Liver (tissue), 9 donors: Measurements from ENCODE around the gene SETBP1. TPM values are rescaled to one million over a fixed set of nuclear protein-coding genes. Genes with fewer than 3 reads are reported as not detected.

Experiments
- DNase-seq: peaks from one replicate; pipeline ENCODE4 v3.0.0-alpha.2; 2017; ENCODE audit warnings: low spot score
- H3K27ac ChIP-seq, 2 donors: one replicate each; pipeline ENCODE4 v1.7.0; 2013; ENCODE audit warnings: inconsistent platforms in 2 of 2, low read length in 2 of 2, control low read depth in 1 of 2, low read depth in 1 of 2, mild to moderate bottlenecking in 1 of 2
- H3K27me3 ChIP-seq, 4 donors: one replicate each; pipeline versions ENCODE4 v1.6.1 to v1.7.0; 2013; ENCODE audit warnings: low read length in 3 of 4, inconsistent platforms in 1 of 4, mild to moderate bottlenecking in 1 of 4, moderate library complexity in 1 of 4; ENCODE audit not compliant: control insufficient read depth in 4 of 4, insufficient read depth in 4 of 4
- H3K36me3 ChIP-seq, 4 donors: one replicate each; pipeline versions ENCODE4 v1.6.1 to v1.7.0; 2013; ENCODE audit warnings: low read length in 3 of 4, mild to moderate bottlenecking in 3 of 4, low read depth in 1 of 4, moderate library complexity in 1 of 4; ENCODE audit not compliant: control insufficient read depth in 4 of 4, insufficient read depth in 3 of 4
- H3K4me1 ChIP-seq, 4 donors: one replicate each; pipeline versions ENCODE4 v1.6.1 to v1.7.0; 2013; ENCODE audit warnings: low read length in 3 of 4, mild to moderate bottlenecking in 3 of 4, moderate library complexity in 1 of 4; ENCODE audit not compliant: control insufficient read depth in 4 of 4, insufficient read depth in 4 of 4
- H3K4me3 ChIP-seq, 3 donors: one replicate each; pipeline versions ENCODE4 v1.6.1 to v1.7.0; 2013; ENCODE audit warnings: low read length in 3 of 3, control low read depth in 1 of 3, low read depth in 1 of 3, mild to moderate bottlenecking in 1 of 3
- H3K9ac ChIP-seq, 2 donors: one replicate each; pipeline ENCODE4 v1.7.0; 2013; ENCODE audit warnings: low read length in 2 of 2, mild to moderate bottlenecking in 2 of 2, moderate library complexity in 2 of 2, control low read depth in 1 of 2, low read depth in 1 of 2
- H3K9me3 ChIP-seq, 4 donors: one replicate each; pipeline versions ENCODE4 v1.6.1 to v1.7.0; 2013; ENCODE audit warnings: low read length in 3 of 4; ENCODE audit not compliant: control insufficient read depth in 4 of 4
- ATF3 ChIP-seq: IDR thresholded peaks from 2 replicates; pipeline ENCODE4 v1.6.1; 2016; ENCODE audit warnings: antibody characterized with exemption
- CTCF ChIP-seq: fragments of 150-350 bp; IDR thresholded peaks from 2 replicates; pipeline ENCODE4 v1.5.1; 2017; ENCODE audit warnings: improper control_type of control experiment, low read depth, low read length; ENCODE audit not compliant: missing input control
- FOXA1 ChIP-seq: IDR thresholded peaks from 2 replicates; pipeline ENCODE4 v1.6.1; 2016; ENCODE audit warnings: antibody characterized with exemption
- FOXA2 ChIP-seq: IDR thresholded peaks from 2 replicates; pipeline ENCODE4 v1.6.1; 2016; ENCODE audit warnings: antibody characterized with exemption
- GABPA ChIP-seq, 2 donors: IDR thresholded peaks in 1 of 2; conservative IDR thresholded peaks in 1 of 2; 2 replicates each; pipeline ENCODE4 v1.6.1; 2016; ENCODE audit warnings: antibody characterized with exemption in 2 of 2, mild to moderate bottlenecking in 1 of 2, moderate library complexity in 1 of 2
- HNF4A ChIP-seq, 2 donors: conservative IDR thresholded peaks; 2 replicates each; pipeline ENCODE4 v1.6.1; 2016; ENCODE audit warnings: antibody characterized with exemption in 2 of 2, mild to moderate bottlenecking in 2 of 2
- HNF4G ChIP-seq: IDR thresholded peaks from 2 replicates; pipeline ENCODE4 v1.6.1; 2016; ENCODE audit warnings: antibody characterized with exemption
- JUND ChIP-seq, 2 donors: IDR thresholded peaks; 2 replicates each; pipeline ENCODE4 v1.6.1; 2016; ENCODE audit warnings: antibody characterized with exemption in 2 of 2
- NR2F2 ChIP-seq: IDR thresholded peaks from 2 replicates; pipeline ENCODE4 v1.6.1; 2016; ENCODE audit warnings: antibody characterized with exemption
- RAD21 ChIP-seq, 2 donors: IDR thresholded peaks; 2 replicates each; pipeline ENCODE4 v1.6.1; 2016; ENCODE audit warnings: antibody characterized with exemption in 2 of 2, mild to moderate bottlenecking in 2 of 2
- REST ChIP-seq: IDR thresholded peaks from 2 replicates; pipeline ENCODE4 v1.6.1; 2016; ENCODE audit warnings: antibody characterized with exemption, mild to moderate bottlenecking
- RXRA ChIP-seq, 2 donors: IDR thresholded peaks; 2 replicates each; pipeline ENCODE4 v1.6.1; 2017 to 2018; ENCODE audit warnings: antibody characterized with exemption in 2 of 2, mild to moderate bottlenecking in 1 of 2
- SP1 ChIP-seq: IDR thresholded peaks from 2 replicates; pipeline ENCODE4 v1.6.1; 2018; ENCODE audit warnings: antibody characterized with exemption, mild to moderate bottlenecking
- TAF1 ChIP-seq: conservative IDR thresholded peaks from 2 replicates; pipeline ENCODE4 v1.6.1; 2016; ENCODE audit warnings: antibody characterized with exemption, mild to moderate bottlenecking
- YY1 ChIP-seq: IDR thresholded peaks from 2 replicates; pipeline ENCODE4 v1.6.1; 2016; ENCODE audit warnings: antibody characterized with exemption, mild to moderate bottlenecking
- WGBS: extraction: QIAGEN DNeasy Blood & Tissue Kit; methylation state at CpG from one replicate; pipeline ENCODE4 v1.1.7; 2013; 5-methylcytosine and 5-hydroxymethylcytosine counted together
- polyA plus RNA-seq, 2 donors: library from polyadenylated mRNA; stranded (reverse) in 1 of 2; unstranded in 1 of 2; fragments of 200-250 nt in 1 of 2; fragments of >200 nt in 1 of 2; fragmentation: Nextera tagmentation in 1 of 2; extraction: Ambion mirVana in 1 of 2; gene quantifications; one replicate each; pipeline versions ENCODE4 v1.2.1 to v1.2.3, GENCODE V29; 2013 to 2015
- total RNA-seq, 2 donors: library from RNA; depleted of rRNA; stranded (reverse); fragments of >200 nt; gene quantifications; one replicate each; pipeline ENCODE4 v1.2.3, GENCODE V29; 2014
- TF ChIP-seq, protein P1 (sequence below): IDR thresholded peaks from 2 replicates; pipeline ENCODE4 v1.6.1; 2016; ENCODE audit warnings: antibody characterized with exemption
- donor health status: healthy.
- donor health status: healthy.
- donor health status: healthy.
- donor health status: healthy.
- donor health status: healthy.

Gene SETBP1
- total and polyA plus RNA-seq, 4 donors: 2.5 to 15.8 (median 4.7) TPM

DNA sequence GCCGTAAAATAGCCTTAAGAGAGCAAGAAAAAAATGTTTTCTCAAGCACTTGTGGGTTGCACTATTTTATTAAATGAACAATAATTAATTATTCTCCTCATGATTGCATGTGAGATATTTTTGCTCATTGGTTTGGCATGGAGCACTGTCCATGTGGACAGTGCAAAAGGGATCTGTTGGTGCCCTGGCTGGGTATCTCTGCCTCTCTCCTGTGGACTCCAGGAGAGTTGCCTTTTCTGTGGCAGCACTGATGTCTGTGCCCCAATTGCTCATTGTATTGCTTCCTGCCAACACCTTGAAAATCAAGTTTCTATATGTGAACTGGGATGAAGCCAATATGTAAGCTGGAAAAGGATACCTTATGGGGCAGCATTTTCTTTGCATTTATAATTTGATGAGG is 131.7 kb downstream of the SETBP1 start:
- TF ChIP-seq JUND (IDR thresholded peaks at IDR 0.05) (no peak), TAF1 (no peak), YY1 (no peak), NR2F2 (no peak), SP1 (no peak)
- no peak for DNase-seq
- Histone ChIP-seq H3K36me3 (no peaks in the 10 kb centered on the region), H3K4me3 (no peak overlapping the region), H3K27me3 (no peaks in the 10 kb centered on the region), H3K4me1 (peaks cover 0 to 10% (median 6%) of the 10 kb centered on the region in 4 donors), H3K9ac (no peak overlapping the region), H3K27ac (no peak overlapping the region), H3K9me3 (no peaks in the 10 kb centered on the region)
- 99% methylated on average over 1 of the region's 1 CpG for WGBS

GRCh38 chr18:44813586-44813985 is 132.9 kb downstream of the SETBP1 start:
- H3K36me3 ChIP-seq: no peaks in the 10 kb centered on the region
- H3K4me3 ChIP-seq: no peak overlapping the region
- no peaks in the 10 kb centered on the region for H3K9me3 ChIP-seq
- H3K27me3 ChIP-seq: no peaks in the 10 kb centered on the region
- no peak overlapping the region for H3K9ac ChIP-seq
- H3K4me1 ChIP-seq: no peaks in the 10 kb centered on the region
- no peak overlapping the region for H3K27ac ChIP-seq
- no peak for DNase-seq
- 97% methylated on average over 4 of the region's 4 CpGs for WGBS
- no peak for TF ChIP-seq GABPA (IDR thresholded peaks at IDR 0.05 in 1 of 2, conservative IDR thresholded peaks at IDR 0.05 in 1 of 2)
- no peak for TF ChIP-seq FOXA2
- TF ChIP-seq REST: no peak
- no peak for TF ChIP-seq SP1
- TF ChIP-seq YY1: no peak
- TF ChIP-seq TAF1: no peak
- no peak for TF ChIP-seq HNF4G
- TF ChIP-seq HNF4A (conservative IDR thresholded peaks at IDR 0.05): no peak
- no peak for TF ChIP-seq FOXA1
- TF ChIP-seq RAD21 (IDR thresholded peaks at IDR 0.05): no peak
- TF ChIP-seq RXRA (IDR thresholded peaks at IDR 0.05): no peak
- TF ChIP-seq, protein P1, sequence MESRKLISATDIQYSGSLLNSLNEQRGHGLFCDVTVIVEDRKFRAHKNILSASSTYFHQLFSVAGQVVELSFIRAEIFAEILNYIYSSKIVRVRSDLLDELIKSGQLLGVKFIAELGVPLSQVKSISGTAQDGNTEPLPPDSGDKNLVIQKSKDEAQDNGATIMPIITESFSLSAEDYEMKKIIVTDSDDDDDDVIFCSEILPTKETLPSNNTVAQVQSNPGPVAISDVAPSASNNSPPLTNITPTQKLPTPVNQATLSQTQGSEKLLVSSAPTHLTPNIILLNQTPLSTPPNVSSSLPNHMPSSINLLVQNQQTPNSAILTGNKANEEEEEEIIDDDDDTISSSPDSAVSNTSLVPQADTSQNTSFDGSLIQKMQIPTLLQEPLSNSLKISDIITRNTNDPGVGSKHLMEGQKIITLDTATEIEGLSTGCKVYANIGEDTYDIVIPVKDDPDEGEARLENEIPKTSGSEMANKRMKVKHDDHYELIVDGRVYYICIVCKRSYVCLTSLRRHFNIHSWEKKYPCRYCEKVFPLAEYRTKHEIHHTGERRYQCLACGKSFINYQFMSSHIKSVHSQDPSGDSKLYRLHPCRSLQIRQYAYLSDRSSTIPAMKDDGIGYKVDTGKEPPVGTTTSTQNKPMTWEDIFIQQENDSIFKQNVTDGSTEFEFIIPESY: no peak
- no peak for TF ChIP-seq NR2F2

- WGBS: 80% methylated on average over 6 of the region's 6 CpGs
- H3K27me3 ChIP-seq: no peaks in the 10 kb centered on the region
- DNase-seq: no peak
- no peaks in the 10 kb centered on the region for H3K36me3 ChIP-seq
- H3K4me3 ChIP-seq: no peak overlapping the region
- H3K4me1 ChIP-seq: peaks cover 0 to 7% (median 2%) of the 10 kb centered on the region in 4 donors
- no peaks in the 10 kb centered on the region for H3K9me3 ChIP-seq
- no peak overlapping the region for H3K27ac ChIP-seq
- no peak overlapping the region for H3K9ac ChIP-seq
- TF ChIP-seq REST: no peak
- TF ChIP-seq CTCF: no peak
- TF ChIP-seq TAF1: no peak
- no peak for TF ChIP-seq ATF3
- TF ChIP-seq HNF4A (conservative IDR thresholded peaks at IDR 0.05): peak; percentile 58 to 73
- no peak for TF ChIP-seq GABPA (IDR thresholded peaks at IDR 0.05 in 1 of 2, conservative IDR thresholded peaks at IDR 0.05 in 1 of 2)
Measured at GRCh38 chr18:44815108-44815507, 134.4 kb downstream of the SETBP1 start.
